VCaP (cell line): Measurements from ENCODE around the gene FGD3.
A peak's percentile ranks its signal among the peaks of the same experiment; 100 is the strongest.

Experiments
- H3K27ac ChIP-seq: fragments of 450-650 bp; 2 replicates; pipeline ENCODE4 v1.5.1; 2017
- CTCF ChIP-seq: fragments of 450-650 bp; conservative IDR thresholded peaks from 2 replicates; pipeline ENCODE4 v1.5.1; 2017; ENCODE audit warnings: mild to moderate bottlenecking, moderate library complexity

The FGD3 gene

GRCh38 chr9:93053781-93054331, 106.5 kb downstream of the FGD3 start:
- H3K27ac ChIP-seq = no peak overlapping the region
- TF ChIP-seq CTCF = no peak

- H3K27ac ChIP-seq = no peak overlapping the region
- no peak for TF ChIP-seq CTCF
These were observed 107.7 kb downstream of the FGD3 start for GRCh38 chr9:93054758-93055704.

GRCh38 chr9:93057042-93057702, 109.8 kb downstream of the FGD3 start:
- no peak for TF ChIP-seq CTCF
- no peak overlapping the region for H3K27ac ChIP-seq

GRCh38 chr9:93057703-93058354, 110.5 kb downstream of the FGD3 start:
- H3K27ac ChIP-seq = no peak overlapping the region

GRCh38 chr9:93058355-93059010, 111.2 kb downstream of the FGD3 start, which contains the start of gene SUSD3:
Gene SUSD3 (plus strand): TSS chr9:93058701. CDS start chr9:93058743, 42 bp downstream.
- H3K27ac ChIP-seq = peak within 1 kb of the TSS; percentile 5; the same call in 1 of the 2 replicates
- TF ChIP-seq CTCF = no peak

More at GRCh38 chr9:93057703-93058354, 110.5 kb downstream of the FGD3 start:
- no peak for TF ChIP-seq CTCF

- TF ChIP-seq CTCF = no peak
- H3K27ac ChIP-seq = peak overlapping the region; percentile 5; the same call in 1 of the 2 replicates
These were observed 111.8 kb downstream of the FGD3 start for GRCh38 chr9:93059011-93059714.
